LNCaP clone FGC (cell line): ENCODE measurements around the gene PLAGL1.
"Not testable (repeated sequence)": the region's sequence is repeated elsewhere in the genome, so short reads cannot be mapped to it uniquely, and the experiment has no call there.

Source experiments
- DNase-seq: peaks from one replicate; pipeline ENCODE4 v3.0.0-alpha.2; 2011; ENCODE audit warnings: low read depth
- H3K4me3 ChIP-seq: 2 replicates; pipeline ENCODE4 v1.5.1; 2011; ENCODE audit warnings: mild to moderate bottlenecking, low read depth, low read length, control low read depth
- CTCF ChIP-seq: IDR thresholded peaks from 2 replicates; pipeline ENCODE4 v1.5.1; 2012; ENCODE audit warnings: mild to moderate bottlenecking; ENCODE audit not compliant: control insufficient read depth, insufficient read depth; ENCODE audit errors: extremely low read depth

The PLAGL1 gene, protein sequence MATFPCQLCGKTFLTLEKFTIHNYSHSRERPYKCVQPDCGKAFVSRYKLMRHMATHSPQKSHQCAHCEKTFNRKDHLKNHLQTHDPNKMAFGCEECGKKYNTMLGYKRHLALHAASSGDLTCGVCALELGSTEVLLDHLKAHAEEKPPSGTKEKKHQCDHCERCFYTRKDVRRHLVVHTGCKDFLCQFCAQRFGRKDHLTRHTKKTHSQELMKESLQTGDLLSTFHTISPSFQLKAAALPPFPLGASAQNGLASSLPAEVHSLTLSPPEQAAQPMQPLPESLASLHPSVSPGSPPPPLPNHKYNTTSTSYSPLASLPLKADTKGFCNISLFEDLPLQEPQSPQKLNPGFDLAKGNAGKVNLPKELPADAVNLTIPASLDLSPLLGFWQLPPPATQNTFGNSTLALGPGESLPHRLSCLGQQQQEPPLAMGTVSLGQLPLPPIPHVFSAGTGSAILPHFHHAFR

DNA sequence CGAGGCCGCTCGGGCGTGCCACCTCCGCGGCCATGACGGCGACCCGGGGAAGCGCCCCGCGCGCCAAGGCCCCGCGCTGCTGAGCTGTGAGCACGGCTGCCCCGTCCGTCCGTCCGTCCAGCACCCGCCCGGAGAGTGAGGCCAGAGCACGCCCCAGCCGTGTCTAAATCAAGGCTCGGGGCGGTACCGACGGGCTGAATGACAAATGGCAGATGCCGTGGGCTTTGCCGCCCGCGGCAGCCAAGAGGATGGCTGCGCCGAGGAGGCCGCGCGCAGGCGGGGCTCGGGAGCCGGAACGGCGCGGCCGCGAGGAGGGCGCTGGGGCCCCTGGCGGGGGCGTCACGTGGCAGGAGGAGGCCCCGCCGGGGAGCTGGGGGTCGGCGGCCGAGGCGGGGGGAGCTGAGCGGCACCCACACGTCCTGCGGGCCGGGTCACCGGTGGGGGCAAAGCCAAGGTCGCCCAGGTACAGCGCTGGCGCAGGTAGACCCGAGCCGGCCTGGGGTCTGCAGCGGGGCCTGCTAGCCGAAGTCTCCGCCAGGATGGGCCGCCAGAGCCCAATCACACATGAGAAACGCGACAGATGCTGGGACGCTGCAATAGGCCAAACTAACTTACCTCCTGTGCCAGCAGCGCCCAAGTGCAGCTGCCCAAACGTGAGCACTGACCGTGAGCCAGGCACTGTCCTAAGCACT, at the start of gene PLAGL1:
PLAGL1 (minus strand) TSS at position 140 of the 692 bp plus-strand sequence. CDS start 60,123 bp downstream, outside the sequence.
- TF ChIP-seq CTCF: no peak
- no peak for DNase-seq
- H3K4me3 ChIP-seq: peak within 1 kb of the TSS; percentile 30

- no peak for DNase-seq
- H3K4me3 ChIP-seq: no peak overlapping the region
- no peak for TF ChIP-seq CTCF
These were observed 47.3 kb upstream of the PLAGL1 start for GRCh38 chr6:144055121-144055931.

- peak; percentile 25 for DNase-seq
- TF ChIP-seq CTCF: no peak
- no peak overlapping the region for H3K4me3 ChIP-seq
These were observed 45.5 kb upstream of the PLAGL1 start for GRCh38 chr6:144053601-144054000.

DNA sequence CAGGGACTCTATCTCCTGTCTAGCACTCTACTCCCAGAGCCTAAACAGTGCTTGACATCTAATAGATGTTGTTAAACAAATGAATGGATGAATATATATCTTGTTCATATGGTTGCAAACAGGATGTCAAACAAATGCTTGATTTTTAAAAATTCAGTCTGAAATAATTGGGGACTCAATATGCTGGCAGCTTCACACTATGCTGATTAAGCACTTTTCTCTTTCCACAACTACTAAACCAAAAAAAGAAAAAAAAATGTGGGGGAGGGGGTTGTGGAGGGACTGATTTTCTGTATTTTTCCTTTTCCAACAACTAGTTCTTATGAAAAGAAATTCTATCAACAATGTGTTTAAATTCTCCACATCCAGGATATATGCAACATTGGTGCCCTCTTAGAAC, 44.4 kb upstream of the PLAGL1 start:
- no peak for DNase-seq
- no peak overlapping the region for H3K4me3 ChIP-seq
- no peak for TF ChIP-seq CTCF

DNA sequence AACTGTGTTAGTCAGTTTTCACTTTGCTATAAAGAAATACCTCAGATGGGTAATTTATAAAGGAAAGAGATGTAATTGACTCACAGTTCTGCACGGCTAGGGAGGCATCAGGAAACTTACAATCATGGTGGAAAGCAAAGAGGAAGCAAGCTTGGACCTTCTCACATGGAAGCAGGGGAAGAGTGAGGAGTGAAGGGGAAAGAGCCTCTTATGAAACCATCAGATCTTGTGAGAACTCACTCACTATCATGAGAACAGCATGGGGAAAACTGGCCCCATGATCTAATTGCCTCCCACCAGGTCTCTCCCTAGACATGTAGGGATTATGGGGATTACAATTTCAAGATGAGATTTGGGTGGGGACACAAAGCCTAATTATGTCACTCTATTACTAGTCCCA, 41.3 kb upstream of the PLAGL1 start:
- no peak for TF ChIP-seq CTCF
- DNase-seq: no peak

GRCh38 chr6:144047688-144048087, 39.6 kb upstream of the PLAGL1 start:
- no peak for TF ChIP-seq CTCF
- DNase-seq: no peak
- H3K4me3 ChIP-seq: no peak overlapping the region

More for the DNA sequence above, 41.3 kb upstream of the PLAGL1 start:
- H3K4me3 ChIP-seq: no peak overlapping the region

GRCh38 chr6:144046672-144047071, 38.6 kb upstream of the PLAGL1 start:
- not testable (repeated sequence) for DNase-seq

DNA sequence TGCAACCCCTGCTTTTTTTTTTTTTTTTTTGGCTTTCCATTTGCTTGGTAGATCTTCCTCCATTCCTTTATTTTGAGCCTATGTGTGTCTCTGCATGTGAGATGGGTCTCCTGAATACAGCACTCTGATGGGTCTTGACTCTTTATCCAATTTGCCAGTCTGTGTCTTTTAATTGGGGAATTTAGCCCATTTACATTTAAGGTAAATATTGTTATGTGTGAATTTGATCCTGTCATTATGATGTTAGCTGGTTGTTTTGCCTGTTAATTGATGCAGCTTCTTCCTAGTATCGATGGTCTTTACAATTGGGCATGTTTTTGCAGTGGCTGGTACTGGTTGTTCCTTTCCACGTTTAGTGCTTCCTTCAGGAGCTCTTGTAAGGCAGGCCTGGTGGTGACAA, 36.9 kb upstream of the PLAGL1 start:
- DNase-seq, H3K4me3 ChIP-seq: not testable (repeated sequence)

More at GRCh38 chr6:144046672-144047071, 38.6 kb upstream of the PLAGL1 start:
- not testable (repeated sequence) for H3K4me3 ChIP-seq
